ENCODE measurements around the gene TEAD4. TPM values are rescaled to one million over a fixed set of nuclear protein-coding genes. Genes with fewer than 3 reads are reported as not detected.

Gene TEAD4
- total RNA-seq, 1 experiment from 2014 or later: 39.8 TPM

GRCh38 chr12:3073438-3074250 lies 114.4 kb downstream of the TEAD4 start:
- TF ChIP-seq CTCF (conservative IDR thresholded peaks at IDR 0.05; ENCODE audit: low read depth, low read length) (peak; percentile 99), EZH2 (IDR thresholded peaks at IDR 0.05; ENCODE audit: borderline replicate concordance, low read depth, low read length, poor library complexity, severe bottlenecking) (no peak)
- peak; percentile 91 for DNase-seq (ENCODE audit: low spot score)

GRCh38 chr12:3075315-3075714 lies 116.1 kb downstream of the TEAD4 start:
- POLR2A ChIA-PET (ENCODE audit: low non-redundant PET): no interaction called here
- CTCF ChIA-PET: interaction anchor here (1.4 kb wide), 1 partner anchor 200 kb away, joined by 3 read pairs; no protein-coding TSS in a partner anchor
- no peaks in the 10 kb centered on the region for H3K36me3 ChIP-seq (ENCODE audit: insufficient read depth, low read length, poor library complexity, severe bottlenecking)
- no peaks in the 10 kb centered on the region for H3K9me3 ChIP-seq (ENCODE audit: low read depth, low read length, poor library complexity, severe bottlenecking)
- no peak for DNase-seq (ENCODE audit: low spot score)
- H3K4me3 ChIP-seq (ENCODE audit: low read depth, low read length, poor library complexity, severe bottlenecking): no peak overlapping the region
- H3K4me1 ChIP-seq (ENCODE audit: insufficient read depth, low read length, poor library complexity, severe bottlenecking): peaks cover 13% of the 10 kb centered on the region
- H3K27me3 ChIP-seq (replicated peaks; ENCODE audit: insufficient read depth, low read depth, low read length, poor library complexity): no peaks in the 10 kb centered on the region
- TF ChIP-seq EZH2 (IDR thresholded peaks at IDR 0.05; ENCODE audit: borderline replicate concordance, low read depth, low read length, poor library complexity, severe bottlenecking) (no peak), CTCF (conservative IDR thresholded peaks at IDR 0.05; ENCODE audit: low read depth, low read length) (no peak)
- H3K27ac ChIP-seq (ENCODE audit: low read depth, low read length, poor library complexity, severe bottlenecking): no peak overlapping the region
- intact Hi-C loops (cut with micrococcal nuclease; ENCODE audit: unreplicated experiment): no loop called here
- BruUV-seq (replicated peaks): no TSS peak

More at GRCh38 chr12:3073438-3074250, 114.4 kb downstream of the TEAD4 start:
- H3K4me3 ChIP-seq (ENCODE audit: low read depth, low read length, poor library complexity, severe bottlenecking): no peak overlapping the region
- peaks cover 13% of the 10 kb centered on the region for H3K4me1 ChIP-seq (ENCODE audit: insufficient read depth, low read length, poor library complexity, severe bottlenecking)
- ChIA-PET CTCF (interaction anchor here (0.5 to 1.5 kb wide), 9 partner anchors 9 to 1464 kb away, joined by 3 to 22 read pairs (median 4); a partner anchor contains a TSS), POLR2A (ENCODE audit: low non-redundant PET) (no interaction called here)
- no peaks in the 10 kb centered on the region for H3K36me3 ChIP-seq (ENCODE audit: insufficient read depth, low read length, poor library complexity, severe bottlenecking)
- intact Hi-C loops (cut with micrococcal nuclease; ENCODE audit: unreplicated experiment): loop anchor here (1.0 kb wide), 1 partner anchor 202 kb away; no protein-coding TSS in a partner anchor
- no peaks in the 10 kb centered on the region for H3K27me3 ChIP-seq (replicated peaks; ENCODE audit: insufficient read depth, low read depth, low read length, poor library complexity)
- no peaks in the 10 kb centered on the region for H3K9me3 ChIP-seq (ENCODE audit: low read depth, low read length, poor library complexity, severe bottlenecking)
- H3K27ac ChIP-seq (ENCODE audit: low read depth, low read length, poor library complexity, severe bottlenecking): no peak overlapping the region
- BruUV-seq (replicated peaks): no TSS peak

DNA sequence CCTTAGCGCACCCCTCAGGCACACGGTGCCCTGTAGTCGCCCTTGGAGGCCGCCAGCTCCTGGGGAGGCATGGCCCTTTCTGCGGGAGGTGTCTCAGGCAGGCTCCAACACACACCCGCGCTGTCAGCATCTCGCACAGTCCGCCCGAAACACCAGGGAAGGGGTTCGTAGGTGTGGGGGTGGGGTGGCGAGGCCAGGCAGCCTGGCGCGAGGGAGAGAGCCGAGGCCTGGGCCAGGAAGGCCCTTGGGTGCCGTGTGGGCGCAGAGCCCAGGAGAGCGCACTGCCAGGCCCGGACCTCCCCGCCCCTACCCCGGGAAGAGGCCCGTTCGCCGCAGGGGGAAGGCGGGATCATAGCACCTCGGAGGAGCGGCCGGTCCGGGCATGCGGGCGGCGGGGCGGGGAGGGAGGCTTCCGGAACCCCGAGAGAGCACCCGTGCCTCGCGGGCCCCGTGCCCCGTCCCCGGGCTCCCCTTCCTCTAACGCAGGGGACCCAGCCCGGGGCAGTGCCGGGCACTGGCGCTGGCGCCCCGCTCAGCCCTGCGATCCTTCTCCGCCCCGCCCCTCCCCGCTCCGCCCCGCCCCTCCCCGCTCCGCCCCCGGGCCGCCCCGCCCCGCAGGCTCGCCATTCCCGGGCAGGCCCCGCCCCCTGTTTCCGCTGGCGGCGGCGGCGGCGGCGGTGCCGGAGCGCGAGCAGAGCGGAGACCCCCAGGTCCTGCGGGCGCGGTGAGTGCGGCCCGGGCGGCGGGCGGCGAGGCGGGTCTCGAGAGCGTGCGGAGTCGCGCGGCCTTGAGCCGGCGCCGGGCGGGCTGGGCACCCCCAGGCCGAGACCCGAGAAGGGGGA lies 117.8 kb downstream of the TEAD4 start, which contains the start of gene TSPAN9:
TSS of gene TSPAN9 (plus strand) at position 650 of the 842 bp plus-strand sequence. CDS start 123,815 bp downstream, outside the sequence.
- Histone ChIP-seq H3K27ac (ENCODE audit: low read depth, low read length, poor library complexity, severe bottlenecking) (peak within 1 kb of the TSS; percentile 78), H3K27me3 (replicated peaks; ENCODE audit: insufficient read depth, low read depth, low read length, poor library complexity) (no peaks in the 10 kb centered on the region), H3K4me1 (ENCODE audit: insufficient read depth, low read length, poor library complexity, severe bottlenecking) (peaks cover 18% of the 10 kb centered on the region), H3K4me3 (ENCODE audit: low read depth, low read length, poor library complexity, severe bottlenecking) (peak within 1 kb of the TSS; percentile 69), H3K36me3 (ENCODE audit: insufficient read depth, low read length, poor library complexity, severe bottlenecking) (no peaks in the 10 kb centered on the region), H3K9me3 (ENCODE audit: low read depth, low read length, poor library complexity, severe bottlenecking) (no peaks in the 10 kb centered on the region)
- intact Hi-C loops (cut with micrococcal nuclease; ENCODE audit: unreplicated experiment): loop anchor here (2.0 kb wide), 1 partner anchor 124 kb away; no protein-coding TSS in a partner anchor
- CTCF ChIA-PET: no interaction called here
- POLR2A ChIA-PET (ENCODE audit: low non-redundant PET): no interaction called here
- BruUV-seq (replicated peaks): no TSS peak
- DNase-seq (ENCODE audit: low spot score): peak; percentile 73
- TF ChIP-seq EZH2 (IDR thresholded peaks at IDR 0.05; ENCODE audit: borderline replicate concordance, low read depth, low read length, poor library complexity, severe bottlenecking): no peak
- no peak for TF ChIP-seq CTCF (conservative IDR thresholded peaks at IDR 0.05; ENCODE audit: low read depth, low read length)

All from A673 (cell line).